HG03354 (cell line): ENCODE measurements around the gene C4orf33.
"Not testable (repeated sequence)": the region's sequence is repeated elsewhere in the genome, so short reads cannot be mapped to it uniquely, and the experiment has no call there.

Source experiments
- ATAC-seq: cut with Tn5 transposase; IDR thresholded peaks from one replicate; pipeline ENCODE4 v1.9.1; 2021; ENCODE audit warnings: mild to moderate bottlenecking; ENCODE audit not compliant: unreplicated experiment, poor library complexity, severe bottlenecking

C4orf33 gene

DNA sequence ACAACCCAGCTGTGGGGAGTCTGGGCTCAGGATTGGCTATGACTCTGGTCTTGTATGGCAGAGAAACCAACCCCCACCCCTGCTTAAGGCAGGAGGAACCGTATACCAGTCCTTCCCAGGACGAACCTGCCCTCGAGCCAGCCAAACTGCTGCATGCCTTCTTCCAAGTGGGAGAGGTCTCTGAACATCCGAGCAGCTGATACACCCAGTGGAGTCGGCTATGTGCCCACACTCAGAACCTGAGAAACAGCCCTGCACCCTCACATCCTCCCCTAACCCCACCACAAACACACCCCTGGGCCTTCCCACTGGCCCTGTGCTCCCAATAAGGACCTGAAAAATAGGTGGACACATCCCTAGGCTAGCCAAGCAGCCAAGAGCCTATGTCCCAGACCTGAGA lies 21.8 kb downstream of the C4orf33 start:
- ATAC-seq = no peak

DNA sequence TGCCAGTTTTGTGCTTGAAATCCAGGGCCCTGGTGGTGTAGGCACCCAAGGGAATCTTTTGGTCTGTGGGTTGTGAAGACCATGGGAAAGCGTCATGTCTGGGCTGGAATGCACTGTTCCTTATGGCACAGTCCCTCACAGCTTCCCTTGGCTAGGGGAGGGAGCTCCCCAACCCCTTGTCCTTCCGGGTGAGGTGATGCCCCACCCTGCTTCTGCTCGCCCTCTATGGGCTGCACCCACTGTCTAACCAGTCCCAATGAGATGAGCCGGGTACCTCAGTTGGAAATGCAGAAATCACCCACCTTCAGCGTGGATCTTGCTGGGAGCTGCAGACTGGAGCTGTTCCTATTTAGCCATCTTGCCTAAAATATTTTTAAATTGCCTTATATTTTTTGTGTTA lies 30.7 kb downstream of the C4orf33 start:
- ATAC-seq = not testable (repeated sequence)

- ATAC-seq = no peak
These were observed 33.2 kb downstream of the C4orf33 start for GRCh38 chr4:129129143-129129542.

GRCh38 chr4:129131343-129131742 lies 35.4 kb downstream of the C4orf33 start:
- no peak for ATAC-seq

DNA sequence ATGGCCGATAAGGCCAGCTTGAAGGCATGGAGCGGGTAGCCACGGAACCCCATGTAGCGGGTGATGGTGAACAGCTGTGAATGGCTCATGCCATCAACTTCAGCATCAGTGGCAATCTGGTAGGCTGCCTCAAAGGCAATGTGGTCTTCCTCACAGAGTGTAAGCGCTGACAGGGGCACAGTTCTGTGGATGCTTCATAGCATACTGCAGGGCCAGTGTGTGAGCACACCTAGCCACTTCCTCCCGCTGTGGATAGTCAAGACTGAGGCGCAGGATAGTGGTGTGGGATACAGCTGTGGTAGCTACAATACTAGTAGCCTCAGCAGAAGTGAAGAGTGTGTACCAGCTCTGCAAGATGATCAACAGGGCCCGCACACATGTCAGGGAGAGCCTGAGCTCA lies 40.5 kb downstream of the C4orf33 start:
- ATAC-seq = no peak

DNA sequence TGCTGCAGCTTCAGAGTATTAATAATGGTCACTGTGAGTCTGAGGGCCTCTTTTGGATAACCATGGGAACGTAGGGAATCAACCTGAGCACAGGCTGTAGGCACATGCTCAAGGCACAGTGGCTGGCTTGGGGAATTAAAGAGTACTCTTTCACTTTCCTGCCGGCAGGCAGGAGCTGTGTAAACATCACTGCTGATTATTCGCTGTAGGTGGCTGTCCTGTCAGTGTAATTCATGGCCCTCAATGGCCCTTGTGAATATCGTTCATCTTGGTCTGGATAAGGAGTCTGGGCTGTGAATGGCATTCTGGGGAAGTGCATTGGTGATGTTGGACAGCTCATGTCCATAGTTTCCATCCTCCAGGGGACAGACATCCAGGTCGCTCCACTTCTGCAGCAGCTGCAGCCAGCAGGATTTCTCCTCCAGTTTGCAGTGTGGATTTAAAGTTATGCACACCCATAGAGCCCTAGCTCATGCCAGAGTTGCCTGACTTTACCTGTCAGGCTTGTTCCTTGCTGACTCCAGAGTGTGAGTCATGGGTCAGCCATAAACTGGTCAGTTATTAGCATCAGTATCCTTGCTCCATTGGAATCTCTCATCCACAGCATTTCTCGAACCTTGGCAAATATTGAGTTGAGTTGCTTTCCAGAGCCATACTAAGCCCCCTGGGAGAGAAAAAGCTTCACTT lies 43.0 kb downstream of the C4orf33 start:
- no peak for ATAC-seq

DNA sequence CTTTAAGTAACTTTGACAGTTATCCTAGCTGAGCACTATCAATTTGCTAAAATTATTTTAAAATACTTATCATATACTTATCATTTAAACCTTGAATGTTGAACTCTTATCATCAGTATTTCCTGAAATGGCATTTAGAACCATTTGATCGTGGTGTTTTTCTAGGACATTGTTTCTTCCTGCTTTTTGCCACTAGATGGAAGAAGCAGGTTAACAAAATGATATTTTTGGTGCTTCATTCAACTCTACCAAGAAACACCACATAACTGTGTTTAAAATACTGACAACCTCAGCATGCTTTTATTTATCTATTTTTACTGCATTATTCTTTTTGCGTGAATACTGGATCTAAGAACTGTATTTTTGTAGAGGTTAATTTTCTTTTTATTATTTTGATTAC lies 44.6 kb downstream of the C4orf33 start:
- ATAC-seq = no peak

DNA sequence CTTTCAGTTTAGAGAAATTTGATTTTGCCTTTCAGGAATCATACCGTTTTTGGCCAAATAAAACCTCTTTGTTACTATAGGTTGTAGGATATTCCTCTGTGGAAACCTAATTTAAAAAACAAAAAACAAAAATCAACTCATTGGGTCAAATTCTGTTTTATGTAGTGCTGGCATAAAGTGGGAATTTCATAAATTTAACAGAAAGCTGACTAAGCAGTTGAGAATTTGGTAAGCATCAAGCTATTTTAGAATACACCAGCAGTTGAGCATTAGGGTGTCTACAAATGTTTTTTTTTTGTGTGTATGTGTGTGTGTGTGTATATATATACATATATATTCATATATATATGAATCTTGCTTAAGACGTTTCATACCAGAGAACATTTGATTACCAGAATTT lies 47.4 kb downstream of the C4orf33 start:
- ATAC-seq = no peak

DNA sequence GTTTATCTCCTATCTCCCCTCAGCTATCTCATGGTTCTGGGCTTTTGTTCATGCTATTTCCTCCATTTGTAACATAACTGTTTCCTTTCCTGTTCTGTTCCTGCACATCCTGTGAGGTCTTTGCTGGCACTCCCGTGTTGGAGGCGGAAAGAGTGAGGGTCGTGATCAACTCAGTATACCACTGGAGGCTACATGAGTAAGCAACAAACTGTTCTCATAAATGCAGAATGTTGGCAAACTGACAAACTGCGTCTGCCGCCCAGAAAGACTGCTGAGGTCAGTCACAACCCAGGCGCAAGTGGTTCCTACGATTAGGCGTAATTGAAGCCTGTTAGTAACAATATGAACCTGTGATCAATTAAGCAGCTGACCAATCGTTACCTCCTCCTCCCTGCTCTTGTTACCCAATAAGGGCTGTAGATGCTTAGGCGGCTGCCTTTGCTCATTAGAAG lies 48.8 kb downstream of the C4orf33 start:
- ATAC-seq = no peak

GRCh38 chr4:129145222-129145730 lies 49.3 kb downstream of the C4orf33 start:
- no peak for ATAC-seq

DNA sequence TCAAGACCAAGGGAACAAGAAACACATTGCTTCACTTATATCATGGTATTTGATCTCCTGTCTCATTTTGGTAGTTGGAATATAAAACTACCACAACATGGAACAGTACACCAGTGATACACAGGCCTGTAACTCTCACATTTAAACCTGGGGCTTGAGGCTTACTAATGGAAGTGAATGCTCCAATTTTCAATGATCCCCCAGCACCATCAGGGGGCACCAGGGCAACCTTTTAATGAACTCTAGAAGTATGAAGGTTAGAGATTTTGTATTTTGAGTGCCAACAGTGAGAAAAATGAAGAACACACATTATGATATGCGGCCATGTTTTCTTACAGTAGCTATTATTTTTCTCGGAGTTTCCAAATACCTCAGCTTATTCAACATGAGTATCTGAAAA lies 50.7 kb downstream of the C4orf33 start:
- no peak for ATAC-seq

- ATAC-seq = no peak
These were observed 52.9 kb downstream of the C4orf33 start for GRCh38 chr4:129148892-129149291.

GRCh38 chr4:129149906-129150305 lies 54.0 kb downstream of the C4orf33 start:
- ATAC-seq = no peak

- no peak for ATAC-seq
These were observed 56.4 kb downstream of the C4orf33 start for GRCh38 chr4:129152350-129152749.

GRCh38 chr4:129153700-129154099 lies 57.7 kb downstream of the C4orf33 start:
- no peak for ATAC-seq

GRCh38 chr4:129162450-129162849 lies 66.5 kb downstream of the C4orf33 start:
- ATAC-seq = no peak

GRCh38 chr4:129163427-129163826 lies 67.5 kb downstream of the C4orf33 start:
- ATAC-seq = no peak

DNA sequence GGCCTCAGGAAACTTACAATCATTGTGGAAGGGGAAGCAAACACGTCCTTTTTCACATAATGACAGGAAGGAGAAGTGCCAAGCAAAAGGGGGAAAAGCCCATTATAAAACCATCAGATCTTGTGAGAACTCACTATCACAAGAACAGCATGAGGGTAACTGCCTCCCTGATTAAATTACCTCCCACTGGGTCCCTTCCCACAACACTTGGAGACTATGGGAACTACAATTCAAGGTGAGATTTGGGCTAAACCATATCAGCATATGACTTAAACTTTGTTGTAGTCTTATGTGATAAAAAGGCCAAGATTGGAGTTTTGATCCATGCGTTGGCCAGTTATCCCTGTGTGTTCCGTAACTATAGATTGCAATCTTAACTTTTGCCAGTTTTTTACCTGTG lies 68.3 kb downstream of the C4orf33 start:
- ATAC-seq = no peak
